OCI-LY1 (cell line): ENCODE measurements around the gene PSTPIP2.

Experiments used
- EZH2 ChIP-seq: fragments of 200-600 bp; sonication (generic), shearing (Covaris generic); IDR thresholded peaks from 2 replicates; pipeline ENCODE4 v1.8.0; 2017; ENCODE audit warnings: borderline replicate concordance, mixed run types, mild to moderate bottlenecking, antibody characterized with exemption, low read length, moderate library complexity, mixed read lengths
- TF ChIP-seq, protein P1 (sequence below): fragments of 200-600 bp; sonication (generic), shearing (Covaris generic); IDR thresholded peaks from 2 replicates; pipeline ENCODE4 v1.5.1; 2017; ENCODE audit warnings: mild to moderate bottlenecking, antibody characterized with exemption, low read length, moderate library complexity, mixed read lengths

DNA sequence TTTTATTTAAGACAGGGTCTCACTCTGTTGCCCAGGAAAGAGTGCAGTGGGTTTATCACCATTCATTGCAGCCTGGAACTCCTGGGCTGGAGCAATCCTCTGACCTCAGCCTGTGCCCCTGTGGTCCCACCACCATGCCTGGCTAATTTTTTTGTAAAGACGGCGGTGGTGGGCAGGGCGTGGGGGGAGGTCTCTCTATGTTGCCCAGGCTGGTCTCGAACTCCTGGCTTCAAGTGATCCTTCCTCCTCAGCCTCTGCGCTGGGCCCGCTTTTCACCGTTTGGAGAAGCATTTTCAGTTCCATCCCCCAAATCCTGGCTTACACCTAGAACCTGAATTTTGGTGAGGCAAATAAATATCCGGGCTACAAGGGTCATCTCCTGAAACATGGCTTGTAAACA lies 27.4 kb upstream of the PSTPIP2 start:
- no peak for TF ChIP-seq EZH2
- TF ChIP-seq, protein P1, sequence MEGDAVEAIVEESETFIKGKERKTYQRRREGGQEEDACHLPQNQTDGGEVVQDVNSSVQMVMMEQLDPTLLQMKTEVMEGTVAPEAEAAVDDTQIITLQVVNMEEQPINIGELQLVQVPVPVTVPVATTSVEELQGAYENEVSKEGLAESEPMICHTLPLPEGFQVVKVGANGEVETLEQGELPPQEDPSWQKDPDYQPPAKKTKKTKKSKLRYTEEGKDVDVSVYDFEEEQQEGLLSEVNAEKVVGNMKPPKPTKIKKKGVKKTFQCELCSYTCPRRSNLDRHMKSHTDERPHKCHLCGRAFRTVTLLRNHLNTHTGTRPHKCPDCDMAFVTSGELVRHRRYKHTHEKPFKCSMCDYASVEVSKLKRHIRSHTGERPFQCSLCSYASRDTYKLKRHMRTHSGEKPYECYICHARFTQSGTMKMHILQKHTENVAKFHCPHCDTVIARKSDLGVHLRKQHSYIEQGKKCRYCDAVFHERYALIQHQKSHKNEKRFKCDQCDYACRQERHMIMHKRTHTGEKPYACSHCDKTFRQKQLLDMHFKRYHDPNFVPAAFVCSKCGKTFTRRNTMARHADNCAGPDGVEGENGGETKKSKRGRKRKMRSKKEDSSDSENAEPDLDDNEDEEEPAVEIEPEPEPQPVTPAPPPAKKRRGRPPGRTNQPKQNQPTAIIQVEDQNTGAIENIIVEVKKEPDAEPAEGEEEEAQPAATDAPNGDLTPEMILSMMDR: no peak
